Esophagus squamous epithelium (tissue), 5 donors: ENCODE results near the gene CITED2. TPM values are rescaled to one million over a fixed set of nuclear protein-coding genes. Genes with fewer than 3 reads are reported as not detected.
A peak's percentile ranks its signal among the peaks of the same experiment; 100 is the strongest.

Experiments used
- DNase-seq: peaks from one replicate; lab custom pipeline; 2025; lab: John Stamatoyannopoulos, UW
- H3K27ac ChIP-seq, 4 donors: fragments of 200-600 bp; sonication (generic); one replicate each; pipeline ENCODE4 v1.5.1; 2016 to 2019; ENCODE audit warnings: mild to moderate bottlenecking in 1 of 4
- H3K27me3 ChIP-seq, 4 donors: fragments of 200-600 bp; sonication (generic); 1 replicate in 3 of 4; 2 replicates in 1 of 4; pipeline versions ENCODE4 v1.5.1 to v1.6.0; 2017 to 2021; ENCODE audit warnings: antibody characterized with exemption in 1 of 4
- H3K36me3 ChIP-seq, 3 donors: fragments of 200-600 bp; sonication (generic); one replicate each; pipeline ENCODE4 v1.5.1; 2016 to 2019
- H3K4me1 ChIP-seq, 3 donors: fragments of 200-600 bp; sonication (generic); one replicate each; pipeline ENCODE4 v1.5.1; 2017 to 2019
- H3K4me3 ChIP-seq, 4 donors: fragments of 200-600 bp; sonication (generic); 1 replicate in 3 of 4; 2 replicates in 1 of 4; pipeline ENCODE4 v1.5.1; 2016 to 2019; ENCODE audit warnings: mild to moderate bottlenecking in 2 of 4, moderate library complexity in 1 of 4
- H3K9me3 ChIP-seq, 3 donors: fragments of 200-600 bp; sonication (generic); one replicate each; pipeline ENCODE4 v1.5.1; 2016 to 2019
- CTCF ChIP-seq, 6 experiments: fragments of 450-650 bp in 4 of 6; fragments of 200-600 bp in 2 of 6; sonication (generic) in 2 of 6; IDR thresholded peaks; one replicate each; pipeline ENCODE4 v1.5.1; 2016 to 2019; ENCODE audit warnings: antibody characterized with exemption in 6 of 6, mild to moderate bottlenecking in 4 of 6, moderate library complexity in 4 of 6
- POLR2A ChIP-seq, 4 donors: fragments of 450-650 bp; IDR thresholded peaks; one replicate each; pipeline ENCODE4 v1.6.1; 2017; ENCODE audit warnings: antibody characterized with exemption in 4 of 4, mild to moderate bottlenecking in 4 of 4, moderate library complexity in 3 of 4
- WGBS, 2 donors: methylation state at CpG; one replicate each; pipeline ENCODE4 v1.1.5; 2018; 5-methylcytosine and 5-hydroxymethylcytosine counted together
- intact Hi-C: fragments of 100-400 bp; cut with DNase I; formaldehyde crosslinking; loops from one replicate; pipeline ENCODE4 v1.15.0; 2022
- total RNA-seq, 4 donors: library from RNA; depleted of rRNA; stranded (reverse); fragments of >200 nt; gene quantifications; one replicate each; pipeline ENCODE4 v1.1.0, GENCODE V29; 2016
- donor health status: DM: yes; HTN: yes; CAD: no.

CITED2 gene
- total RNA-seq, 4 donors from 2014 or later = 24.8 to 169 (median 60.9) TPM

GRCh38 chr6:139406577-139407343 is 32.3 kb upstream of the CITED2 start:
- Histone ChIP-seq H3K4me3 (no peak overlapping the region), H3K9me3 (no peaks in the 10 kb centered on the region), H3K27ac (peak overlapping the region in 1 of 4 donors; percentile 42), H3K4me1 (no peaks in the 10 kb centered on the region), H3K27me3 (no peaks in the 10 kb centered on the region), H3K36me3 (no peaks in the 10 kb centered on the region)
- no peak for DNase-seq
- intact Hi-C loops = no loop called here
- no peak for TF ChIP-seq CTCF (IDR thresholded peaks at IDR 0.05)
- TF ChIP-seq POLR2A (IDR thresholded peaks at IDR 0.05) = no peak
- 76 to 90% methylated on average over 4 of the region's 4 CpGs for WGBS, 2 donors

- intact Hi-C loops = no loop called here
- Histone ChIP-seq H3K27ac (peak overlapping the region in 1 of 4 donors; percentile 22), H3K36me3 (no peaks in the 10 kb centered on the region), H3K4me3 (no peak overlapping the region), H3K4me1 (peaks cover 0 to 3% (median 0%) of the 10 kb centered on the region in 3 donors), H3K9me3 (no peaks in the 10 kb centered on the region), H3K27me3 (no peaks in the 10 kb centered on the region)
- no peak for DNase-seq
- no peak for TF ChIP-seq CTCF (IDR thresholded peaks at IDR 0.05)
- TF ChIP-seq POLR2A (IDR thresholded peaks at IDR 0.05) = no peak
- 74 to 79% methylated on average over 6 to 7 of the region's 7 CpGs for WGBS, 2 donors
These were observed 28.5 kb upstream of the CITED2 start for GRCh38 chr6:139402876-139403386.

GRCh38 chr6:139398658-139399057 is 24.2 kb upstream of the CITED2 start:
- intact Hi-C loops = no loop called here
- no peak for TF ChIP-seq CTCF (IDR thresholded peaks at IDR 0.05)
- no peak for TF ChIP-seq POLR2A (IDR thresholded peaks at IDR 0.05)
- Histone ChIP-seq H3K27me3 (no peaks in the 10 kb centered on the region), H3K9me3 (no peaks in the 10 kb centered on the region), H3K36me3 (no peaks in the 10 kb centered on the region), H3K27ac (no peak overlapping the region), H3K4me1 (peaks cover 0 to 3% (median 0%) of the 10 kb centered on the region in 3 donors), H3K4me3 (no peak overlapping the region)
- WGBS, 2 donors = 36 to 65% methylated on average over 1 of the region's 1 CpG
- no peak for DNase-seq

- Histone ChIP-seq H3K9me3 (no peaks in the 10 kb centered on the region), H3K4me1 (peaks cover 0 to 3% (median 0%) of the 10 kb centered on the region in 3 donors), H3K36me3 (no peaks in the 10 kb centered on the region), H3K27ac (no peak overlapping the region), H3K27me3 (no peaks in the 10 kb centered on the region), H3K4me3 (no peak overlapping the region)
- no peak for TF ChIP-seq POLR2A (IDR thresholded peaks at IDR 0.05)
- no peak for TF ChIP-seq CTCF (IDR thresholded peaks at IDR 0.05)
- no peak for DNase-seq
- intact Hi-C loops = no loop called here
- 65 to 72% methylated on average over 6 to 9 of the region's 9 CpGs for WGBS, 2 donors
These were observed 21.4 kb upstream of the CITED2 start for GRCh38 chr6:139395891-139396301.

- H3K4me1 ChIP-seq = peaks cover 0 to 3% (median 0%) of the 10 kb centered on the region in 3 donors
- H3K4me3 ChIP-seq = no peak overlapping the region
- TF ChIP-seq CTCF (IDR thresholded peaks at IDR 0.05) = no peak
- TF ChIP-seq POLR2A (IDR thresholded peaks at IDR 0.05) = no peak
- no peaks in the 10 kb centered on the region for H3K36me3 ChIP-seq
- 70 to 83% methylated on average over 1 of the region's 1 CpG for WGBS, 2 donors
- intact Hi-C loops = no loop called here
- H3K27ac ChIP-seq = no peak overlapping the region
- no peaks in the 10 kb centered on the region for H3K27me3 ChIP-seq
- DNase-seq = no peak
- H3K9me3 ChIP-seq = no peaks in the 10 kb centered on the region
These were observed 20.9 kb upstream of the CITED2 start for GRCh38 chr6:139395371-139395770.
